ENCODE results near the gene HS3ST3A1.

- TF ChIP-seq EZH2phosphoT487 (IDR thresholded peaks at IDR 0.05; ENCODE audit: insufficient read depth, low read depth) (no peak), EZH2 (IDR thresholded peaks at IDR 0.05; ENCODE audit: insufficient read depth, poor library complexity, severe bottlenecking) (no peak)
Measured at GRCh38 chr17:13557077-13557476, 44.7 kb downstream of the HS3ST3A1 start.

All from GM23248 (cell line).